ENCODE measurements around the gene SLX4.

Gene SLX4

GRCh38 chr16:3607634-3608033, 3.8 kb downstream of the SLX4 start:
- no peak overlapping the region for H3K4me3 ChIP-seq (ENCODE audit: low read depth, low read length)
- DNase-seq (ENCODE audit: low read depth, low spot score): no peak
- no peak for TF ChIP-seq CTCF (IDR thresholded peaks at IDR 0.05; ENCODE audit: low read depth, low read length)
- in situ Hi-C loops (cut with HindIII; ENCODE audit: low sequenced_read_pairs): no loop called here

GRCh38 chr16:3607161-3607560, 4.2 kb downstream of the SLX4 start:
- H3K4me3 ChIP-seq (ENCODE audit: low read depth, low read length): no peak overlapping the region
- TF ChIP-seq CTCF (IDR thresholded peaks at IDR 0.05; ENCODE audit: low read depth, low read length): no peak
- DNase-seq (ENCODE audit: low read depth, low spot score): no peak
- in situ Hi-C loops (cut with HindIII; ENCODE audit: low sequenced_read_pairs): no loop called here

GRCh38 chr16:3606441-3606840, 5.0 kb downstream of the SLX4 start:
- TF ChIP-seq CTCF (IDR thresholded peaks at IDR 0.05; ENCODE audit: low read depth, low read length): no peak
- in situ Hi-C loops (cut with HindIII; ENCODE audit: low sequenced_read_pairs): no loop called here
- H3K4me3 ChIP-seq (ENCODE audit: low read depth, low read length): no peak overlapping the region
- no peak for DNase-seq (ENCODE audit: low read depth, low spot score)

- no peak for TF ChIP-seq CTCF (IDR thresholded peaks at IDR 0.05; ENCODE audit: low read depth, low read length)
- no peak for DNase-seq (ENCODE audit: low read depth, low spot score)
- in situ Hi-C loops (cut with HindIII; ENCODE audit: low sequenced_read_pairs): no loop called here
- no peak overlapping the region for H3K4me3 ChIP-seq (ENCODE audit: low read depth, low read length)
Measured at GRCh38 chr16:3602320-3602653, 9.1 kb downstream of the SLX4 start.

- TF ChIP-seq CTCF (IDR thresholded peaks at IDR 0.05; ENCODE audit: low read depth, low read length): no peak
- in situ Hi-C loops (cut with HindIII; ENCODE audit: low sequenced_read_pairs): no loop called here
Measured at GRCh38 chr16:3601614-3602319, 9.6 kb downstream of the SLX4 start.

GRCh38 chr16:3599922-3600321, 11.5 kb downstream of the SLX4 start:
- no peak overlapping the region for H3K4me3 ChIP-seq (ENCODE audit: low read depth, low read length)
- in situ Hi-C loops (cut with HindIII; ENCODE audit: low sequenced_read_pairs): no loop called here
- no peak for TF ChIP-seq CTCF (IDR thresholded peaks at IDR 0.05; ENCODE audit: low read depth, low read length)
- DNase-seq (ENCODE audit: low read depth, low spot score): no peak

More at GRCh38 chr16:3601614-3602319, 9.6 kb downstream of the SLX4 start:
- H3K4me3 ChIP-seq (ENCODE audit: low read depth, low read length): no peak overlapping the region
- DNase-seq (ENCODE audit: low read depth, low spot score): no peak

All from astrocyte of the spinal cord (primary cell).